ENCODE measurements around the gene ADRA2C. TPM values are rescaled to one million over a fixed set of nuclear protein-coding genes. Genes with fewer than 3 reads are reported as not detected.

The ADRA2C gene
- total RNA-seq, 1 donor from 2014 or later: 7.9 TPM

DNA sequence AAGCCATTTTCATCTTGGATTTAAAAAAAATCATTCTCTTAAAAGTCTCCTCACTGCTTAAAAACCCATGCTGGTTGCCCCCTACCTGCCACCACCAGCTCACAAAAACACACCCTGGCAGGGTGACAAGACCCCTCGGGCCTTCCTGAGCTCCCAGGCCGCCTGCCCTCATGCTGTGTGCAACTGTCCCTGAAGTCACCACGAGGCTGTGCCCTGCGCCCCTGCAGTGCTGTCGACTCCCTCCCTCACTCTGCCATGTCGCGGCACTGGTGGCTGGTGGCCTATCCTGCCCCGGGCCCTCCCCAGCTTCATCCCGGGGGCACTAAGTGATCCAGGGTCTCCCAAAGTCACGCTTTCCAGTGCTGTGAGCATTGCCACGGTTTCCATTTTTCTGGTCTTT, 46.3 kb upstream of the ADRA2C start:
- Mint-ChIP-seq H3K9me3 (peaks cover 14% of the 10 kb centered on the region), H3K36me3 (peaks cover 4% of the 10 kb centered on the region), H3K4me3 (no peak overlapping the region), H3K4me1 (ENCODE audit: unreplicated experiment) (peaks cover 11% of the 10 kb centered on the region), H3K27ac (no peak overlapping the region), H3K27me3 (peaks cover 39% of the 10 kb centered on the region)
- DNase-seq (ENCODE audit: extremely low spot score, unreplicated experiment): no peak
- TF ChIP-seq, protein P1, sequence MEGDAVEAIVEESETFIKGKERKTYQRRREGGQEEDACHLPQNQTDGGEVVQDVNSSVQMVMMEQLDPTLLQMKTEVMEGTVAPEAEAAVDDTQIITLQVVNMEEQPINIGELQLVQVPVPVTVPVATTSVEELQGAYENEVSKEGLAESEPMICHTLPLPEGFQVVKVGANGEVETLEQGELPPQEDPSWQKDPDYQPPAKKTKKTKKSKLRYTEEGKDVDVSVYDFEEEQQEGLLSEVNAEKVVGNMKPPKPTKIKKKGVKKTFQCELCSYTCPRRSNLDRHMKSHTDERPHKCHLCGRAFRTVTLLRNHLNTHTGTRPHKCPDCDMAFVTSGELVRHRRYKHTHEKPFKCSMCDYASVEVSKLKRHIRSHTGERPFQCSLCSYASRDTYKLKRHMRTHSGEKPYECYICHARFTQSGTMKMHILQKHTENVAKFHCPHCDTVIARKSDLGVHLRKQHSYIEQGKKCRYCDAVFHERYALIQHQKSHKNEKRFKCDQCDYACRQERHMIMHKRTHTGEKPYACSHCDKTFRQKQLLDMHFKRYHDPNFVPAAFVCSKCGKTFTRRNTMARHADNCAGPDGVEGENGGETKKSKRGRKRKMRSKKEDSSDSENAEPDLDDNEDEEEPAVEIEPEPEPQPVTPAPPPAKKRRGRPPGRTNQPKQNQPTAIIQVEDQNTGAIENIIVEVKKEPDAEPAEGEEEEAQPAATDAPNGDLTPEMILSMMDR (conservative IDR thresholded peaks at IDR 0.05): no peak

DNA sequence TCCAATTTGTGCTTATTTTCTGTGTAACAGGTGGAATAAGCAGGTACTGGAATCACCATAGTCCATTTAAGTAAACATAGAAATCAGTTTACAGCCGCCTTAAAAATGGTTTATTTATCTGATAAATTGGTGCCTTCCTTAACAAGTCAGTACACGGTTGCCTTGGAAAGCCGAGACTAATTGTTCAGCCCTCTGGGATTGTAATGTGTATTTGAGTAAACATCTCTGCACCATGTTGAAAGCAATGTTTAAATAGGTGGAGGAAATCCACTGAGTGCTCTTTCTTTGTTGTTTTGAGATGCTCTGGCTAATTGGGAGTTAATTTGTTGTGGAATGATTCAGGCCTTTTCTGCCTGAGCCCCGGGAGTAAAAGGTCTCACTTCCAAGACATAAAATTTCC, 45.7 kb upstream of the ADRA2C start:
- Mint-ChIP-seq H3K4me1 (ENCODE audit: unreplicated experiment) (peaks cover 11% of the 10 kb centered on the region), H3K4me3 (no peak overlapping the region), H3K36me3 (peaks cover 4% of the 10 kb centered on the region), H3K27ac (no peak overlapping the region), H3K27me3 (peaks cover 43% of the 10 kb centered on the region), H3K9me3 (peaks cover 14% of the 10 kb centered on the region)
- no peak for DNase-seq (ENCODE audit: extremely low spot score, unreplicated experiment)
- TF ChIP-seq, protein P1 (conservative IDR thresholded peaks at IDR 0.05): no peak

DNA sequence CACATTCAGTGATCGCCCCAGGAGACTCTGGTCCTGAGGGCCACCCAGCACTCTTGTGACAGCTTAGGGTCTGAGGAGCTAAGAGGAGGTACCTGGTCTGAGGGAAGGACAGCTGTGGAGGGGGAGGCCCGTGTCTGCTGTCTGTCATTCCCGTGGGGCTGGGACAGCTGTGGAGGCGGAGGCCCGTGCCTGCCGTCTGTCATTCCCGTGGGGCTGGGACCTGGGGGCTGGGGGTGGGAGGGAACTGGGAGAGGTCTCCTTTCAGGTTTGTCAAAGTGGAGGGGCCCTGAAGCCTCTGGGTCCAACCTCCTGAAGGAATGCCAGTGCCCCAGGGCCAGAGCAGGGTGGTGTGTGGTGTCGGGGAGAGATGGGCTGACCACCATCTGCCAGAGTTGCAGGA, 45.0 kb upstream of the ADRA2C start:
- DNase-seq (ENCODE audit: extremely low spot score, unreplicated experiment): no peak
- no peak overlapping the region for H3K27ac Mint-ChIP-seq
- TF ChIP-seq, protein P1 (conservative IDR thresholded peaks at IDR 0.05): no peak
- H3K27me3 Mint-ChIP-seq: peaks cover 42% of the 10 kb centered on the region
- H3K36me3 Mint-ChIP-seq: peaks cover 4% of the 10 kb centered on the region
- peaks cover 14% of the 10 kb centered on the region for H3K9me3 Mint-ChIP-seq
- H3K4me1 Mint-ChIP-seq (ENCODE audit: unreplicated experiment): peaks cover 11% of the 10 kb centered on the region
- H3K4me3 Mint-ChIP-seq: no peak overlapping the region

DNA sequence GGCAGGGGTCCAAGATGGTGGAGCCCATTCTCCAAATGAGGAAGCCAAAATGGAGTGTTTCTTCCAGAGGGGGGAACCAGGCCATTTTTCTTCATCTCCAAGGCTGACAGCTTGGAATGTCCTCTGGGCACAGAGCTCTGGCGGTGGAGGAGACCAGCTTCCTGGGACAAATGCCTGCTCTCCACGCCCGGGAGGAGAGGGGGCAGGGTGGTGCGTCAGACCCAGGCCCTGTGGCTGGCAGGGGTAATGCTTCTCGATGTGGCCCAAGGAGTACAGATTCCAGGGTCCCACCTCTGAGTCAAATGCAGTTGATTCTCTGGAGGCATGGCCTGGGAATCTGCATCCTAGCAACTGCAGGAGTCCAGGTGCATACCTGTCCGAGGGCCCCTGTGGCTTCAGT, 44.6 kb upstream of the ADRA2C start:
- peaks cover 4% of the 10 kb centered on the region for H3K36me3 Mint-ChIP-seq
- H3K9me3 Mint-ChIP-seq: peaks cover 14% of the 10 kb centered on the region
- DNase-seq (ENCODE audit: extremely low spot score, unreplicated experiment): no peak
- TF ChIP-seq, protein P1 (conservative IDR thresholded peaks at IDR 0.05): no peak
- H3K4me1 Mint-ChIP-seq (ENCODE audit: unreplicated experiment): peaks cover 11% of the 10 kb centered on the region
- H3K27me3 Mint-ChIP-seq: peaks cover 42% of the 10 kb centered on the region
- no peak overlapping the region for H3K4me3 Mint-ChIP-seq
- no peak overlapping the region for H3K27ac Mint-ChIP-seq

DNA sequence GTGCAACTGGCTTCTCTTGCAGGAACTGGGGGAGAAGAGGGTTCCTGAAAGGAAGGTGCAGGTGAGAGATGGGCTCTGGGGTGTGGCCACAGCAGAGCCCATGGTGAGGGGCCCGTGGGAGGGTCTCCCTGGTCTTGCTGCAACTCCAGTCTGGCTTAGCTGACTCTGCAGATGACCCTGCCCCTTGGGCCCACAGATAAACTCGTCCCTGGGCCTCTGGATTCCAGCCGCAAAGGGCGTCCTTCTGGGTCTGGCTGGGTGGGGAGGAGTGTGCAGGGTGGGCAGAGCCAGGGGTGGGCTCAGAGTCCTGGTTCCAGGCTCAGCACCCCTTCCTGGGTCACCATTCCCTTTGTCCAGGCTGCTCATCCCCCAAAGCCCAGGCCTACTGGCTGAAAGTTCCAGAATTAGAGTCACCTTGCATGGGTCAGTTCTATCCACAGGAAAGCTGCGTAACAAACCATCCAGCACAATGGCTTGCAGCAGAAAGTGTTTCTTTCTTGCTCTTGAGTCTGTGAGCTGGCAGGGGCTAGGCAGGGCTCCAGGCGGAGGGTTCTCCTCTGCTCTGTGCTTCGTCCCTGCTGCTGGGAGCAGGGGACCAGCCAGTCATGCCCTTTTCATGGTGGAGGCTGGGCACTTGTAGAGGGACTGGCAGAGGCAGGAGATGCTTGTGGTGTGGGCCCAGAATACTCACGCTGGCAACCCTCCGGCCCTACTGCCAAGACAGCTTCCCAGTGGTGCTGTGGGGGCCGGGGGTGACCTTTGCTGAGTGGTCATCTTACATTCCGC, 43.5 kb upstream of the ADRA2C start:
- peaks cover 14% of the 10 kb centered on the region for H3K9me3 Mint-ChIP-seq
- H3K27ac Mint-ChIP-seq: no peak overlapping the region
- H3K4me1 Mint-ChIP-seq (ENCODE audit: unreplicated experiment): peaks cover 11% of the 10 kb centered on the region
- DNase-seq (ENCODE audit: extremely low spot score, unreplicated experiment): no peak
- TF ChIP-seq, protein P1 (conservative IDR thresholded peaks at IDR 0.05): no peak
- H3K36me3 Mint-ChIP-seq: peaks cover 4% of the 10 kb centered on the region
- H3K27me3 Mint-ChIP-seq: peaks cover 42% of the 10 kb centered on the region
- no peak overlapping the region for H3K4me3 Mint-ChIP-seq
